ENCODE data around the gene CDCA4.

The CDCA4 gene

DNA sequence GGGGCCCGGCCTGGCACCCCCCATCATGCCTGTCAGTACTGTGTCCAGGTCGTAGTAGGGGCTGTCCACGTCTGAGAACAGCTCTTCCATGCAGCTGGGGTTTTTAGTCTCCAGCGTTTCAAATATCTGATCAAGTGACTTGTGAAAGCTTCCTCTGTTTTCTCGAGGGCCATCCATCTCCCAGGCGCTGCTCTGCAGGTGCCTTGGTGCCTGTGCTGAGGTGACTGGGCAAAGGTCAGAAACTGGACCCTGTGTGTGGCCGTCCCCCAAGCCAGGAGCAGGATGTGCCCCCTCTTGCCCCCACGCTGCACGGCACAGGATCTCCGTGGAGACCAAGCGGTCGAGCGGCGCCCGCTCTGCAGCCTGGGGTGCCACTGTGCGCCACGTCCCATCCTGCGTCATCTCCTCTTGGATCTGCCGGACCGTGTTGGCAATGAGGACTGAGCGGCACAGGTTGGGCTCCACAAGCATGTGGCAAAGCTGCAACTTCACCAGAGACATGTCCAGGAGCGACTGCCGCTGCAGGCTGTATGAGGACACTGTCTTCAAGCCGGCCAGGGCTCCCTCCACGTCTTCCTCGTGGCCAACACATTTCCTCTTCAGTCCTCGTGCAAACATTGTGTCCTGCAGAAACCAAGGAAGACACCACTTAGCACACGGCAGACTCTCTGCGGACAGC, 9.4 kb downstream of the CDCA4 start:
- no peak for DNase-seq

DNA sequence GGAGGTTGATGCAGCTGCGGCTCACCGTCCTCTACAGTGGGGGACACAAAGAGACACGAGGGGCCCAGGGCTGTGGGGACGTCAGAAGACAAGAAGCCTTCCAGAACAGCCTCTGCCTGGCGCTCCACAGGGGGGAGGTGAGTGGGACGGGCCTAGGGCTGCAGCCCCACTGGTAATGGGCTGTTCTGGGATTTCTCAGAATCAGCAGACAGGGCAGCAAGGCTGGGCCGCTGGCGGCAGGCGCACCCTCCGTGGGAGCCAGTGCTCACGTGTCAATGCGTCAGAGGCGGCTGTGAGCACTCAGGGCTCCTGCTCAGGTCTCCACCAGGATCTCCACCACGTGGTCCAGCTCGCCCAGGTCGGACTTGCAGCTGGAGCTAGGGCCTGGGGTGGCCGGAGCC, 10.0 kb downstream of the CDCA4 start:
- DNase-seq = no peak

DNA sequence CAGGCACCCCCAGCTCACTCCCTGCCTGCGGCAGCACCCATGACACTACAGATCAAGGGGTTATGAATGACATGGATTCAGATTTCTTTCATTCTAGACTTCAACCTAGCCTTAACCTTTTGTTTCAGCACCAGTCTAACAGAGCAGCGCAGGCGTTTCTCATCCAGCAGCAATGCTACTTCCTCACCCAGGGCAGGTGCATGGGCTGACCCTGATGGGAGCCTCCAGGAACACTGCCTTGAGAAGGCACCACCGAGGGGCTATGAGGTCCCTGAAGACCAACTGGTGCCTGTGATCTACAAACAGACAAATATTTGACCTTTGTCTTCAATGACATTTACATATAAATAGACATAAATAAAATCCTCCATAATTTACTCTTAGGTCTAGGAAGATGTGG, 10.8 kb downstream of the CDCA4 start:
- DNase-seq = no peak

DNA sequence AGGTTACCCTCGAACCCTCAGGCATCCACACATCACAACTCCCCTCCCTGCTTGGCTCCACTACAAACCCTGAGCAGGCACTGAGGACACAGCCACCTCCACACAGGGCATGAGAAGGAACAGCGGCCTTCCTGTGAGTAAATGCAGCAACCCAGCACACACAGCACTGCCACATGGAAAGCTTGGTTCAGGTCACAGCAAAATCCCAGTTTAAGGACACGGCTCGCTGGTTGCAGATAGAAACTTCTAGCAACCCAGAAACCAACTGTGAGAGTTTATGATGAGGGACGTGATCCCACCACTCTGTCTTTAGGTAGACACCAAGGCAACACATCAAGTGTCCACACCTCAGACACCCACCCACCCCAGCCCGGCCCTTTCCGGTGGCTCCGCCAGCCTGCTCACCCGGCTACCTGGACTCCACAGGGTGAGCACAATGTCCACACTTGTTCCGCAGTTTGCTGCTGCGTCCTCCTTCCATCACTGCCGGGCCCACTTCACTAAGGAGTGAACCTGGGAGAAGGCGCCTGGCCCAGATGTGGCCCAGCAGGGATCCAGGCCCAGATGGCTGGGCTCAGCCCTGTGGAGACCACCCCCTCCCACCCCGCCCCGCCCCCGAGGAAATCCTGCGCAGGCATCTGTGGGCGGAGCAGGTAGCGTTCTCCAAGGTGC, 13.2 kb downstream of the CDCA4 start:
- no peak for DNase-seq

DNA sequence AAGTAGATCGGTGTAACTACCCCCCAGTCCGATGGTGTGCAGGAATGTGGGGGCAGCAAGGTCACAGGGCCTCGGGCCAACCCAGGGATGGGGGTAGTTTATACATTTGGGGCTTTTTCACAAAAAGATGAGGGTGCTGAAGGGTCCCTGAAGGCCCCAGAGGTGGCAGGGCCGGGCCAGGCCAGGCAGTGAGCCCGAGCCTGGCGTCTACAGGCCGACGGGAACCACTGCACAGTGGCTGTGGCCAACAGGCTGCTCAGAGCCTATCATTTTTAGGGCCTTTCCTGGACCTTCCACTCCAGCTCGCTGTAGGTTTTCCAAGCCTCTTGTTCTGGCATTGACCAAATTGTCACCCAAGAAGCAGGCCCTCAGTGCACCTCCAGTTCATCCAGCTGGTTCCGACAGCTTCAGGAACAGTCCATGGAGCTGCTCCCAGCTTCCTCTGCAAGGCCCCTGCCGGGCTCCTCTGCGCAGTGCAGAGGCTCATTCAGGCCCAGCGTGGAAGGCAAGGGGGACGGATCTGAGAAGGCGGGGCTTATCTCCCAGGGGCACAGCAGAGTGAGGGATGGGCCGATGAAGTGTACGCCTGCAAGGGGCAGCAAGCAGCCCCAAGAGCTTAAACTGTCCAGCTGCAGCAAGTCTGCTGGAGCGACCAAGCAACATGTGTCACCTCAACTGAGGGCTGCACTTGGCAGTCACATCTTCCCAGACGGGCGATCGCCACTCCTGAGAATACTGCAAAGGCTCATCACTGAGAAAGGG, 13.9 kb downstream of the CDCA4 start:
- no peak for DNase-seq

DNA sequence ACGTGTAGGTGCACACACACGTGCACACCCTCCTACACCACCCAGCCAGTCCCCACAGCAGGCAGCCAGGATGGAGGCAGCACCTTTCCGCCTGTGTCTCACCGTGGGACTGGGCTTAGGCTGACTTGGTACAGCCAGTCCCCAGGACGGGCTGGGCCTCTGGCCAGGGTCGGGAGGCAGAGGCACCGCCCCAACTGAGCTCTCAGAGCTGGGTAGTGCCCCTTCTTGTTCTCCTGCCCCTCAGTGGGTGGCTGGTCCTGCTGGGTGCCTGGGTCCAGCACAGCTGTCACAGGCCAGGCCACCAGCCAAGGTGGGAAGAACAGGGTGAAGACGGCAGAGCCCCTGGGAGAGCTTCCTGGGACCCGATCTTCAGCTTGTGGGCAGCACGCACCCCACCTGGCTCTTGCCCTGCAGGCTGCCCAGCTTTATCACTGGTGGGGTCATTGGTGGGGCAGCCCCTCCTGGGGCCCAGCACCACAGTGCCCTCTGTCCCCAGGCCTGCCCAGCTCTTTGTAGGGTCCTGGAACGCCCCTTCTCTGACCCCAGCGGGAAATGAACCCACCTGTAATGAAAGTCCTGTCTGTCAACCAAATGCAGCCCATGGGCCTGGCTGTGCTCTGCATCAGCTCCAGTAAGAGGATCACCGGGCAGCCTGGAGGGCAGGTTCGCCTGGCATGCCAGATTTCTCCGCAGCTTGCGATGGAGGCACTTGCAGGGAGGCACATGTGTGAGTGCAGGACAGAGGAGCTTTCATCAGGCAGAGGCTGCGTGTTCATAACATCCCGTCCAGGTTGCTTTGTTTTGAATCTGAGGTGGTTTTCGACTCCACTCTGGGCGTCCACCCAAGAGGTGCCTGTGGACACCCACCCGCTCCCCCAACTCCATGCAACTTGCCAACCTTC, 14.7 kb downstream of the CDCA4 start:
- no peak for DNase-seq

DNA sequence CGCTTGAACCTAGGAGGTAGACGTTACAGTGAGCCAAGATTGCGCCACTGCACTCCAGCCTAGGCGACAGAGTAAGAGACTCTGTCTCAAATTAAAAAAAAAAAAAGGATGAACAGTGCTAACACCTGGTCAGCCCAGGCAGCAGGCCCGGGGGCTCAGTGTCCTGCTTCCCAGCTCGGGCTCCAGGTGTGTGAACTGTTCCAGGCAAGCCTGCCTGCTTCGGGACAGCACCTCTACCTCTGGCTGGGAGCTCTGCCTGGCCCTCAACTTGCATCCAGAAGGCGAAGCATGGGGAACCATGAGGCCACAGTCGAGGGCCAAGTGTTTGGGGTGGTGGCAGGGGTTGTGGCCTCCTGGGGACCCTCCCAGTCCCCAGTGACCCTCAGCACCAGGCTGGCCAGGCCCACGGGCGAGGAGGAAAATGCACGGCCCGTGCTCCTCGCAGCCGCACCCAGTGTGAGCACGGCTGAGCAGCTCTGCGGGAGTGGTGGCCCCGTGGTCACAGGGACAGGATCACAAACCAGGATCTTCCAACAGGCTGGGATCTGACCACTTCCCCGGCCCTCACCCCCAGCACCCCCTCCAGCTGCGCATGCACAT, 15.5 kb downstream of the CDCA4 start:
- no peak for DNase-seq

DNA sequence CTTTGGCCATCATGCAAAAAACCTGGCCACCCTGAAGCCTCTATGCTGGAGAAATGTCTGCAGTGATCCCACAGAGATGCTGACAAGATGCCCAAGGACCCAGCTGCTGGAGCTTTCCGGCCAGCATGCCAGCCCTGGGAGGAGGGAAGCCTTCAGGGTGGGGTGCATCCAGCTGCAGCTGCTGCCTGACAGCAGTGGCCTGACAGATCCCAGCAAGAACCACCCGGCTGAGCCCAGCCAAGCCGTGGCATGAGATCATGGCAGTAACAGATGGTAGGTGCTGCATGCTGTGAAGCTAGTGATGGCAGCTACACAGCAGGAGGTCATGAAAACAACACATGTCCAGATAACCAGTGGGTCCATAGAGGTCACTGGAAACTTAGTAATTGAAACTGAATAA, 21.5 kb downstream of the CDCA4 start:
- no peak for DNase-seq

DNA sequence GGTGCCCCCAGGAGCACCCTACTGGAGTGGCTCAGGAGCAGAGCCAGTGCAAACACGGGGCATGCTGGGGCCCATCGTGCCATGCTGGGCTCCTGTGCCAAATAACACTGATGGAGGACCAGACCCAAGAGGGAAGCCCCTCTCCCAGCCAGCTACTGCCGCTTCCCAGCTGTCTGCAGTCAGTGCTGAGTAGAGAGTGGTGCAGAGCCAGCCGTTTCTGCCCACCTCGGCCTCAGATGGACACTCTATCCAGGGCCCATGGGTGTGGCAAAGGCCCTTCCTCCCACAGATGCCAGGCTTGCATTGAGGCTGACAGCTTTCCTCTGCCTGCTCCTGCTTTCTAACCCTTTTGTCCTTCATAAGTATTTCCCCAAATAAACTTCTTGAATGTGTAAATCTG, 22.1 kb downstream of the CDCA4 start:
- DNase-seq = no peak

DNA sequence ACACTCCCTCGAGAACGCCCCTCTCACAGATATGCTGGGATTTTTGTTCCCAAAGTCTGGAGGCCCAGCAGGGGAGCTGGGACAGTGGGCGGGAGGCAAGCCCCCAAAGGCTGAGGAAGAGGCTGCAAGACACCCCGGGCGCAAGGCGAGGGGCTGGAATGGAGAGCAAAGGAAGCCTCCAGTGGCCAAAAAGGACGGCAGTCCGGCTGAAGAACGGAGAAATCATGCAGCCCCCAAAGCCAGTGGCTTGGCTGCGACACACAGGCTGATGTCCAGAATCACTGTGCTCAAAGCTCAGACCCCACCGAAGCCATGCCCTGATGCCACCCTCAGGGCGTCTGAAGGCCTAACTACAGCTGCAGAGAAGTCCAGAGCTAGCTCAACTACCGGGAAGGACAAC, 24.4 kb downstream of the CDCA4 start:
- DNase-seq = no peak

DNA sequence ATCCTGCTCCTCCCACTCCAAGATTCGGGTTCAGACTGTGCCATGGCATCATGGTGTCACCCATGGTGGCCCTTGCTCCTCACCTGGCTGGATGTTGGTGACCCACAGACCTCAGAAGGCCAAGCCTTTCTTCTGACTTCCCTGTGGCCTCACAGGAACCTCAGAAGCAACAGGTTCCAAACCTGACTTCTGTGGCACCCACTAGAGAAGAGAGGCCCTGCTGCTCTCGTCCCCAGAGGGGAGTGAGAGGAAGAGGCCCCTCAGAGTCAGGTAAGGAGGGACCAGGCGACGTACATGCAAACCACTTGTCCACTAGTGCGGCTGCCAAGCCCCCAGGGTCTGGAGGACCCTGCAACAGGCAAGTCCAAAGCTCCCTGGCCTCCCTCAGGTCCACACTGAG, 24.9 kb downstream of the CDCA4 start:
- no peak for DNase-seq

DNA sequence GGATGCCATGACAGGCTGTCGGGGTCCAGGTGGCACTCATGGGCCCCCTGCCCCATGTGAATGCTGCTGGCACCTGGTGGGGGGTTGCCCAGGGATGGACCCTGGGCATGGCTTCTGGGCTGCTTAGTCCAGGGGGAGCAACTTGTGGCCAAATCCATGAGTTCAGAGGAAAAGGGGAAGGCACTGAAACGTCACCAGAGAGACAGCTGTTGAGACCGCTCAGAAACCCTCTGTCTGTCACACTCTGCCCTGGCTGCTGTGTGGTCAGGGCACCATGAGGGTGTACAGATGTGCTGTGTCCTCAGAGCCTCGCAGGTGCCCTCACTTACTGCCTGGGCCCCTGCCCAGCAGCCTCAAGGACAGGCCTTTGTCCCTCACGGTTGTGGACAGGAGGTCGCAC, 25.9 kb downstream of the CDCA4 start:
- no peak for DNase-seq

DNA sequence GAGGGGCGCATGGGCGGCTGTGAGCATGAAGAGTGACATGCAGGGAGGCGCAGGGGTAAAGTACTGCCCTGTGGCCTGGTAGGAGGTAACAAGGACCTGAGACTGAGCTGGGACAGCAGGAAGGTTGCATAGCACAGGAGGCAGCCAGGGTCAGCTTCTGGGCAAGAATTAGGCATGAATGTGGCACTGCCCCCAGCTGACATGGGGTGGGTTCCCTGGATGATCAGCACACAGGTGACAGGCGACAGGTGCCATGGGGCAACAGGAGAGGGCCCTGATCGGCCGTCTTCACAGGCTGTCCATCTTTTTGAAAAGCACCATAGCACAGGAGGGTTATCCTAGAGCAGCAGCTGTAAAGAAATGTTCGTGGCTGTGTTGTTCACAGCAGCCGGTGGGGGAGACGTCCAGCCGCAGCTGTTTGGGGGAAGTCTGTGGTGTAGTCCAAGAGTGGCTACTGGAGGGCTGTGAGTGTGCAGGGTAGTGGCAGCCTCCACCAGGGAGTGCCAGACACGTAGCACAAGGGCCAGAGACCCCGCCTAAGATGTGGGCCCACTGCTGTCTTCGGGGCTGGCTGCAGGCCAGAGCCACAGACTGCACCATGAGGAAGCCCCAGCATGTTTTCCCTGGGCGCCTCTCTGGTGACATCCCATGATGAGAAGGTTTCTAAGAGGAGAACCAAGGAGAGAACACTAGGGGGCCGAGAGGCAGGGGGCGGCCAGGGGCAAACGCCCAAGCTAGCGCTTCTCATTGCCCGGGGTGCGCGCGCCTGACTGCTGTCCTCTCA, 26.9 kb downstream of the CDCA4 start:
- DNase-seq = no peak

DNA sequence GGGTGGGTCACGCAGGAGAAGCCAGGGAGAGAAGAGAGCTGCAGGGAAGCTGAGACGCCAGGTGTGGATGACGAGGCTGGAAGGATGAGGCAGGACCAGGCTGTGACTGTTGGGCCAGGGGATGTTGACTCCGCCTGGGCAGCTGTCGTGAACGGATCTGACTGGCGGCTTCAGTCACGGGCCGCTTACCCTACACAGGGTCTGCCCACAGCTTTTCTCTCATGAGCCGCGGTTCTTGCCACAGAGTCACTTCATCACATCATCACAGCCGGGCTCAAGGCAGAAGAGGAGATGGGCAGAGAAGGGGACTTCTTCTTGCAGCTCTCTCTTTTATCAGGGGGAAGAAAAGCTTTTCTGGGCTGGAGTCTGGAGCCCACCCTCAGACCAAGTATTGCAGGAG, 27.6 kb downstream of the CDCA4 start:
- DNase-seq = no peak

DNA sequence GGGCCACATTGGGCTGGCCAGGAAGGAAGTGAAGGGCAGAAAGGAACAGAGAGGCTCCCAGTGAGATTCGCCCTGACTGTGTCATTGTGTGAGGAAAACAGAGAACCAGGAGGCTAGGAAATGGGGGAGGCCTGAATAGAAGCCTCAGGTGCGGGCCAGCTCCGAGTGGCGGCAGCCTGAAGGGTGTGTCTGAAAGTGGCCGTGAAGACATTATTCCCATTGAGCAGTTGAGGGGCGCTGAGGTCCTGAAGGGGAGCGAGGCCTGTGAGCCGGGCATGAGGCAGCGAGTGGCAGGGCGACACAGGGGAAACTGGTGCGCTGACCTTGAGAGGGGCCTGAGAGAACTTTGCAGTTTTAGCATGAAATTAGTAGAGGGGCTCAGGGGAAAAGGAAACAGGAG, 28.4 kb downstream of the CDCA4 start:
- no peak for DNase-seq

DNA sequence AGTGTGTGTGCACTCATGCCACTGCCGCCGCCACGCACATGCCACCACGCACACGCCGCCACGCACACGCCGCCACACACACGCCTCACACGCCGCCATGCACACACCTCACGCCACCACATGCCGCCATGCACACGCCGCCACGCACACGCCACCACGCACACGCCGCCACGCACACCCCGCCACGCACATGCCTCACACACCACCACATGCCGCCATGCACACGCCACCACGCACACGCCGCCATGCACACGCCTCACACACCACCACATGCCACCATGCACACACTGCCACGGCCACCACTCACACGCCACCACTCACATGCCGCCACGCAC, 29.0 kb downstream of the CDCA4 start:
- no peak for DNase-seq

DNA sequence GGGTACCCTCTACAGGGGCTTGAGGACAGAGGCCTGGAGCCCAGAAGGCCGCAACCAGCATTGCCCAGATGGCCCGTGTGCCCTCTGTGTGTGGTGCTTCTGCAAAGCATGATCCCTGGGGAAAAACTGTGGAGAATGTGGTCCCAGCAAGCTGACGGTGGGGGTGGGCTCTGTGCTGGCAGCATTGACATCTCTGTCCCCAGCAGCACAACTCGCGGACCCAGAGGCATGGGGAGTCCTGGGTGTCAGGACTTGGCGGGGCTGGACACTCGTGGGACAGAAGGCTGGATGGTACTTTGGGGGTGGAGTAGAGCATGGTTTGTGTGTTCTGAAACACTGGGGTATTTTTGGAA, 31.0 kb downstream of the CDCA4 start:
- DNase-seq = no peak

DNA sequence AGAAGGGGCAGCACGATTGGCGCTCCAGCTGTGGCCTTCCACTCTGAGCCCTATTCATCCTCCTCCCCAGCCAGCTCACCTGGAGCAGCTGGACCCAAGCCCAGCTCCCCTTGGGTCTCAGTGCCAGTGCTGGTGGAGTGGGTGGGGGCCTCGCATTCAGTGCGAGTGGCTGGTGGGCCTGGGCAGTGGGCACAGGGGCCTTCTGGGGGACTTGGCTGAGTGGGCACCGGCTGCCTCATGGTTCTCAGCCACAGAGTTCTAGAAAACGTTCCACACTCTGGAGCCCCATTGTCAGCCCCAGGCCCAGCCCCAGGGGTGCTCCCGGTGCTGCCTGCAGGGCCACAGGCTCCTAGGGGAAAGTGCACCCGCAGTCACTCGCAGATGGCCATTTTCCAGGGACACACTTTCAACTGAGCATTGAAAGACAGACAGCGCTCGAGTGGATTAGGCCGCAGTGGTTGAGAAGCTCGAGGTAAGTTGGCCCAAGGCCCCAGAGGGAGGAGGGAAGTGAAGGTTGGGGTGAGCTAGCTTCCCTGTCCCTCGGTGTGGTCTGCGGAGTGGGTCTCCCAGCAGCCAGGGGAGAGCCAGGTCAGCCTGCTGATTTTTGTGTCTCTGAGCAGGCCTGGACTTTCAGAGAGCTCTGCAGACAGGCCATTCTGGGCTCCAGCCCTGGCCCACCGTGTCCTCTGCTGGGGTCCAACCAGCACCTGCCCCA, 31.5 kb downstream of the CDCA4 start:
- no peak for DNase-seq

DNA sequence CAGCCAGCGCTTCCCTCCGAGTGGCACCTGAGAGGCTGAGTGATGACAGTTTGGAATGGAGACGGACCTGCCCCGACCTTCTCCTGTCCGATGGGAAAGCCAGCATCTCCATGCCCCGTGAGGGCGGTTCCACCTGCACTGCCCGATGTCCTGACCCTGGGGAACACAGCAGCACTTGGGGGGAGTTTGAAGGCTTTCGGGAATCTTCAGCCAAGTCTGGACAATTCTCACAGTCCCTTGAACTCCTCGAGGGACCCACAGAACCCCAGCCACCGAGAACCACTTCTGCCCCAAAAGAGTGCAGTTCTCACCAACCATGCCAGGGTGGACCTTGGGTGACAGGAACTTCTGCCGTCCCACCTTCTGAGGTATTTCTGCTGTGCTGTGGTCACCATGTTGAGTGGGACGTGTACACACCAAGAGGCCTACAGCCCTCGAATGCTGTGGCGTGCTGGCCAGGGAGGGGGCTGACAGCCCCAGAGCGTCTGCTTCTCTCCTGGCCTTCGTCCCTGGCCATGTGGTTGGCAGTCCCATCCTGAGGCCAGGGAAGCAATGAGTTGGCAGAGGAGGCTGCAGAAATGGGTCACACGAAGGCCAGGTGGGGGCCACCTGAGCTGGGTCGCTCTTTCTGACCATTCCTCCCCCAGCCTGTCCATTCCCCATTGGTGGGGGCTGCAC, 34.3 kb downstream of the CDCA4 start:
- no peak for DNase-seq

DNA sequence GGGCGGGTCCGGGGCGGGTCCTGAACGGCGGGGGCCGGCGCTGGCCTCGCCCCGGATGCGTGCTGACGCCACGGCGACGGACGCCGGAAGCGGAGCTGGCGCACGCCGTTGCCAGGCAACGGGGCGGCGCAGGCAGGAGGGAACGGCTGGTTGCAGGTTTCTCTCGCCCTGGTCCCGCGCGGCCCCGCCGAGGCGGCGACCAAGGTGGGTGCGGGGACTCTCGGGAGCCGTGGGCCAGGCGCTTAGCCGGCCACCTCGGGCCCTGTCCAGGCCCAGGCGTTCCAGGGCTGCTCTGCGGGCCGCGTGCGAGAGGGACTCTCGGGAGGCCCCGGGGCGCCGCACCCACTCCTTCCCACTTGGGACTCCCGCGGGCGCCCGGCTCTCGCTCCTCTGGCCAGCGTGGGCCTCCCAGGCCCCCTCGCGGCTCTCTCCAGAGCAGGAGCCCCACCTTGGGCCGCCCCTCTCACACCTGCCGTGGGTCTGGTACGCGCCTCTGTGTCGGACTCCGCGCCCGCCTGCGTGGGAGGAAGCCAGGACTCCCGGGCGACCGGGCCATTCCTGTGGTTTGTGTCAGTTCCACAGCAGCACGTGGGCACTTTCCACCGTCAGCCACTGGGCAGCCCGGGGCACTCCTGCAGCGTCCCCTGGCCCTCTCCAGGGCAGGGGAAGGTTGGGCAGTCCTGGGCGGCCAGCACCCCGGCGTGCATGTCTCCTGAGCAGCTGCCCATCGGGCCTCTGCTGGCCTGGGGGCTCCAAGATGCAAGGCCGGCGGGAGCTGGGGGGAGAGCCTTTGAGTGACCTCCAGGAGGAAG, 35.0 kb downstream of the CDCA4 start, which contains the start of gene CLBA1:
Gene CLBA1 (plus strand): TSS at position 114 of the 812 bp plus-strand sequence. CDS start 644 bp downstream, at position 758.
- peak; percentile 82 for DNase-seq
